Measurements from ENCODE around the gene USP34.
"Not testable (repeated sequence)": the region's sequence is repeated elsewhere in the genome, so short reads cannot be mapped to it uniquely, and the experiment has no call there.

Gene USP34

DNA sequence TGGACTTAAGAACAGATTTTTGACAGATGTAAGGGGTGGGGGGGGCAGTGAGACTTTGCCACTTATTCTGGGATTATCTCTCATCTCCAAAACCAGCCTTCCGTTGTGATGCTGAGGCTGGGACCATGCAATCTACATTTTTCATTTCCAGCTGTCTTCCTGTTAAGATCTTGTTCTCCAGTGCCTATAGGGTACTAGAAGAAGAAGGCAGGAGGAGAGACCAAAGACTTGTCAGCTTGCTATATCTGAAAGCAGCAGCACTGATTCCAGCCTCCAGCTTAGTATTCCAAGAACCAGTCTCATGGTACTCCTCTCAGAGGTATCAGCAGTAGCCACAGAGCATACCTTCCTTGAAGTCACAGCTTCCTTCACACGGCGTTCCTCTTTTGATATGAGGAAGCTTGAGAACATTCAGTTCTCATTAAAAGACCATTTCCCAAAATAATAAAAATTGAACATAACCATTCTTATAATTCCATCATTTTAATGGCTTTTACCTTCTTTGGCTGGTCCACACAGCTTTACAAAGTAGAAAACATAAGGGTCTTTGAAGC lies 49.8 kb downstream of the USP34 start:
- DNase-seq, result no peak

DNA sequence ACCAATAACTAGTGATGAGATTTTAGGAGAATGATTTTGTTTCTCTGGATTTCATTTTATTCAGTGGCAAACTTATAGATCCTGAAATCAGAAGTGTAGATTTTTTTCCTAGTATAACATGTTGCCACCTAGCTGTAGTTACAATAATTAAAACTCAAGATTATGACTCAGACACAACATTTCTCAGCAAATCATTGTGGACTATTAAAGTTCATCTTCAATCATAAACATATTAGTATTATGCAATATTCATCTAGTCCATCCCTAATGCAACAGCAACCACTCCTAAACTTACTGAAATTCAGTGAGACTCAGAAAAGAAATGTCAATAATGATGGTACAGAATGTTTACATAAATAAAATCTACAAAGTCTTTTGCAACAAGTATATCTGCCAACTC lies 51.3 kb downstream of the USP34 start:
- no peak for DNase-seq

DNA sequence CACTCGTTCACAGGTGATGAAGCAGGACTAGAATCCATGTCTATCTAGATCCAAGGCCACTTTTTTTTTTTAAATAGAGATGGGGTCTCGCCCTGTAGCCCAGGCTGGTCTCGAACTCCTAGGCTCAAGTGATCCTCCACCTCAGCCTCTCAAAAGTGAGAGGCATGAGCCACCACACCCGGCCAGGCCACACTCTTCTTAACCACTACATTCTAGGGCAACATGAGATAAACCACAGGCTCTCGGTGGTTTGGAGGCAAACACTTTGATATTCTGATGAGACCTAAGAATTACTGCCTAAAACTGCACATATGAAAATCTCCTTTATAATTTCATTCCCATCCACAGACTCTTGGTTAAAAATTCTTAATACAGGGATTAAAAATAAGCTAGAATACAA lies 51.8 kb downstream of the USP34 start:
- no peak for DNase-seq

DNA sequence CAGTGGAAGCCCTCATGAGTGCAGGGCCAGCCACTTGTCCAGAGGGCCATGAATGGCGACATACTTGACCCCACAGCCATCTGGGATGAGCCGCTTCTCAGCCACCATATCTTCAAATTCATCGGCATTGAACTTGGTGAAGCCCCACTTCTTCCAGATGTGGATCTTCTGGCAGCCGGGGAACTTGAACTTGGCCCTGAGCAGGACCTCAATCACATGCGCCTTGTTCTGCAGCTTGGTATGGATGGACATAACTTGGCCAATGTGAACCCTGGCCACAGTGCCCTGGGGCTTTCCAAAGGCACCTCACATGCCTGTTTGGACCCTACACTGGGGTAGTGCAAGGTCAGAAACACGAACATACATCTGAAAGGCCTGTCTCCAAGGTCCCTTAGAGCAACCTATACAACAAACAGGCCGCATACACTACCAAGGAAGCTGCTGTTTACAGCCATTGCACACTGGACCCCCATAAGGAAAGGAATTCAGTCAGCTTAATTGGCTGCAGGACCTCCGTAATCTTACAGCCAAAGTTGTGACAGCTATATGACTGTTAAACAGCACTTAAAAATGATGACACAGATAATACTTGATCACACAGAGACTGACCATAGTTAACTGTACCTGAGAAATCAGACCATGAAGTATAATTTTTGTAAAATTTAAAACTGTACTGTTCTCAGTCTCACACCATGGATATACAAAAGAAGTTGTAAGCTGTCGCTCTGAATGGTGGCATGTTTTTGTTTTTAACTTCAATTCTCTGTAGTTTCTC lies 53.8 kb downstream of the USP34 start:
- no peak for DNase-seq

DNA sequence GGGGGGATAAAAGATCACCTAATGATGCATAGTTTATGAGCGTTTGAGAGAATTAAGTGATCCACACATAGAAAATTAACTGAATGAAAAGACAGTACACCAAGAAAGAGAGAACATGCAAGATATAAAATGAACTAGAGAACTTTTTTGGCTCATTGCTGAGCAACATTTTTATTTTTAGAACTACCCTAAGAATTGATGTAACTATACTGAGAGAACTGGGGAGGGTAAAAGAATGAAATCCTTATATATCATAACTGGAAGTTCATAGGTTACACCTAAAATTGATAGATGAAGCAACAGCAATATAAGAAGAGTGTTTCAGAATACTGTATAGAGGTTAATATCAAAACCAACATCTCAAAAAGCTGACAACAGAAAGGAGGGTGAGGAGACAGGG lies 55.6 kb downstream of the USP34 start:
- DNase-seq, result no peak

DNA sequence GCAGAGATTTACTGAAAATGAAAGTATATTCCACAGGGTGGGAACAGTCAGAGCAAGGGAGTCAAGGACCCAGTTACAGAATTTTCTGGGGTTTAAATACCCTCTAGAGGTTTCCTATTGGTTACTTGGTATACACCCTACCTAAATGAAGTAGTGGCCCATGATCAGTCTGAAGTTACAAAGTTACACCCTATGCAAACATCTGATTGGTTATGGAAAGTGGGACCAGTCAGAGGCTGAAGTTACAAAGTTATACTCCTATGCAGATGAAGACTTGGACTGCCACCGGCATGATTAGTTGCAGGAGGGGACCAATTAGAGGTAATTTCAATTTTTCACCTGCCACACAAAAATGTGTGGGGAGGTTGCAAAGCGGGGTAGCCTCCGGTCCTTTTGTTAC lies 56.2 kb downstream of the USP34 start:
- no peak for DNase-seq

DNA sequence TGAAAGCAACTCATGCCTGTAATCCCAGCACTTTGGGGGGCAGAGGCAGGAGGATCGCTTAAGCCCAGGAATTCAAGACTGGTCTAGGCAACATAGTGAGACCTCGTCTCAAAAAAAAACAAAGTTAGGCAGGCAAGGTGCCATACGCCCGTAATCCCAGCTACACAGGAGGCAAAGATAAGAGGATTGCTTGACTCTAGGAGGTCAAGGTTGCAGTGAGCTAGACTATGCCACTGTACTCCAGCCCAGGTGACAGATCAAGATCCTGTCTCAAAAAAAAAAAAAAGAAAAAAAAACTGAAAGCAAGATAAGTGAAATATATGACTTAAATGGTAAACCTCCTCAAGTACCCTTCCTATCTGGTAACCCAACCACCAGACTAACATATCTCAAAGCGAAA lies 59.8 kb downstream of the USP34 start:
- no peak for DNase-seq

DNA sequence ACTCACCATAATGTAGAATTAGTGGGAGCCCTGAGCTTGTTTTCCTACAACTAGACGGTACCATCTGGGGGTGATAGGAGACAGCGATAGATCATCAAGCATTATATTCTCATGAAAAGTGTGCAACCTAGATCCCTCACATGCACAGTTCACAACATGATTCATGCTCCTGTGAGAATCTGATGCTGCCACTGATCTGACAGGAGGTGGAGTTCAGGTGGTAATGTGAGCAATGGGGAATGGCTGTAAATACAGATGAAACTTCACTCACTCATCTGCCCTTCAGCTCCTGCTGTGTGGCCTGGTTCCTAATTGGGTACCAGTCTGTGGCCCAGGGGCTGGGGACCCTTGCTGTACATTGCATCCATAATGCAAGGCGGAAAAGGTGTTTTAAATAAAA lies 60.7 kb downstream of the USP34 start:
- DNase-seq, result no peak

DNA sequence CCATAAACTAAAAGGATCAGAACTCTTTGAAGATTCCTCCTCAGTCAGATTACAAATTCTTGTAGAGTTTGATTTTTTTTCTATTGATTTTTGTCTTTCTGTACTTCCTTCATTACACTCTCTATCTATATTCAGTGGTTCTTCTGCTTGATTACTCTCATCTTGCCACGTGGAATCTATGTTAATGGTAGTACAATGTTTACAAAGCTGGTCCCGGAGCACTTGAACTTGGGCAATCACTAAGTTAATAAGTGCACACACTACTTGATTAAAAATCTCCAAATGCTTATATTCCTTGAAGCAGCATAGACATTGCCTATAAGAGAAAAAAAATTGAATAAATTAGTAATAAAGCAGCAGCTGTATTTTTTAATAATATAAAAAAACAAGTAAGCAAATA lies 65.1 kb downstream of the USP34 start:
- no peak for DNase-seq

DNA sequence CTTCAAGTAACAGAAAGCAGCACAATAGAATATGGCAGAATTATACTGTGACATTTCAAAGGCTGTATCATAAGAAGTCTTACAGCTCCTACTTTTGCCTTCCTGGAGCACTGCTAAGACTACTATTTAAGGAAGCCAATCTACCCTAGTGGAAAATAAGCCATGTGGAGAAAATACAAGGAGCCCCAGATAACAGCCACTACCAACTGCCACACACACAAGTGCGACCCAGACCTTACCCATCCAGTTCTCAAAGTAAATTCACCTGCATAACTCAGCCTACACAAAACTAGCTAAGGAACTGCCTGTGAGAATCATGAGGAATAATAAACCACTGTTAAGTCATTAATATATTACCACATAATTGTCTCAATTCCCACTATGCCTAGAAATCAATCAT lies 66.4 kb downstream of the USP34 start:
- no peak for DNase-seq

DNA sequence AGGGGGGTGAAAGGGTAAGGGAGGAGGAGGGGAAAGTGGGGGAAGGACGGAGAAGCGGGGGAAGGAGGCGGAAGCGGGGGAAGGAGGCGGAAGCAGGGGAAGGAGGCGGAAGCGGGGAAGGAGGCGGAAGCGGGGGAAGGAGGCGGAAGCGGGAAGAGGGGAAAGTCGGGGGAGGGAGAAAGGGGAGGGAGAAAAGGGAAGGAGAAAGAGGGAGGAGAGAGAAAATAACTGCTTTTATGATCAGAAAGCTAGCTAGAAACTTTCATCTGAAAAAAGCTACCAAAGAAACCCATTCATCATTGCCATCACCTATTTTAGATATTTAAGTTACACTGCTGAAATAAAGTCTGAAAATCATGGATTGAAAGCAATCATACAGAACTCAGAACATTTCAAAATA lies 72.5 kb downstream of the USP34 start:
- DNase-seq, result no peak

DNA sequence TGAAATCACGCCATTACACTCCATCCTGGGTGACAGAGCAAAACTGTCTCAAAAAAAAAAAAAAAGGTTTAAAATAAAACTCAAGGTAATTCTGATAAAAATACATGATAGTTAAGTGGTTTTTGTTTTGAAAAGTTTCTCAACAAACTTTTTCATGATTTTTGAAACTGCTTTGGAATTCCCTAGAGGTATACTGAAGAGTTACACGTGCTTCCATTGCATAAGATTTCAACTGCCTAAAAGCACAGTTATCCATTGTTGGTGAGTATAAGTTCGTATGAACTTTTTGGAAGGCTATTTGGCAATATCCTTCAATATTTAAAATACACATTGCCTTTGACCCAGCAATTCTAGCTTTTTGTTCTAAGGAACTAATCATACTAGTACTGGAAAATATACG lies 74.9 kb downstream of the USP34 start:
- DNase-seq, result no peak

DNA sequence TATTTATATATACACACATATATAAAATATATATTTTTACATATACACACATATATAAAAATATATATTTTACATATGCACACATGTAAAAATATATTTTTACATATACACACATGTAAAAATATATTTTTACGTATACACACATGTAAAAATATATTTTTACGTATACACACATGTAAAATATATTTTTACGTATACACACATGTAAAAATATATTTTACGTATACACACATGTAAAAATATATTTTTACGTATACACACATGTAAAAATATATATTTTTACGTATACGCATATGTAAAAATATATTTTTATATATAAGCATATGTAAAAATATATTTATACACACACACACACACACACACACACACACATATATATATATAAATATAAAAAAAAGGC lies 83.3 kb downstream of the USP34 start:
- DNase-seq, result not testable (repeated sequence)

DNA sequence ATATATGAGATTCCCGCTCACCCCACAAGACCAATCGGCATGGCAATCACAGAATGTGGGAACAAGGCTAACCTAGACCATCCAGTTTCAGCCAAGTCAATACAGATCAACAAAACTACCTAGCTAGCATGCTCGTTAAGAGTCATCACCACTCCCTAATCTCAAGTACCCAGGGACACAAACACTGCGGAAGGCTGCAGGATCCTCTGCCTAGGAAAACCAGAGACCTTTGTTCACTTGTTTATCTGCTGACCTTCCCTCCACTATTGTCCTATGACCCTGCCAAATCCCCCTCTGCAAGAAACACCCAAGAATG lies 90.0 kb downstream of the USP34 start:
- DNase-seq, result not testable (repeated sequence)

DNA sequence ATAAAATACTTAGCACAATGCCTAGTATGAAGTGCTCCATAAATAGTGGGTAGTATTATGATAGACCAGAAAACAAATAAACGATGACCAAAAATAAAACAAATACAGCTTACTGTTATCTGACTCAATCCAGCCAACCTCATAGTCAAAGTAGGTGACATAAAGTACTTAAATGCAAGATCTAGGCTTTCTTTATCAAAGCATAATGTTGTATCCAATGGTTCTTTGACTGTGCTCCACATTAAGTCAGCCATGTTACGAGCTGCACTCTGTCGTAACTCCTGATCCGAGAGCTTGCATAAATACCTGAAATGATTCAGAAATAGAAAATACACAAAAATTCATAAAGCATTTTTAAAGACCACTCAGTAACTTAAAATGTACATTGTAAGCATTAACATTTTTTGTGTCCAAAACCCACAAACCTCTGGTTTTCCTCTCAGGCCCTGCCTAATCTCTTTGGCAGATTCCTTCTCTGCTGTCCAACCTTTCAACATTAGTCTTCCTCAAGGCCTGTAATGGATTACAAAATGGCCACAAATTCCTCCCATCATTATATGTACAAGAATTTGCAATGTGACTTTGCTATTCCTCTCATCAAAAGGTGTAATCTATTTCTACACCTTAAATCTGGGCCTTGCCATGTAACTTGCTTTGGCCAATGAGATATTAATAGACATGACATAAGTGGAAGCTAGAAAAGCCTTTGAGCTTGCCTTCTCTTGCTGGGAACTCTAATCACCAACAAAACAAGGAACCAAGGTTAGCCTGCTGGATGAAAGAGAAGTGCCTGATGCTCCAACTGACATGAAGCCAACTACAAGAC lies 90.6 kb downstream of the USP34 start:
- DNase-seq, result no peak

DNA sequence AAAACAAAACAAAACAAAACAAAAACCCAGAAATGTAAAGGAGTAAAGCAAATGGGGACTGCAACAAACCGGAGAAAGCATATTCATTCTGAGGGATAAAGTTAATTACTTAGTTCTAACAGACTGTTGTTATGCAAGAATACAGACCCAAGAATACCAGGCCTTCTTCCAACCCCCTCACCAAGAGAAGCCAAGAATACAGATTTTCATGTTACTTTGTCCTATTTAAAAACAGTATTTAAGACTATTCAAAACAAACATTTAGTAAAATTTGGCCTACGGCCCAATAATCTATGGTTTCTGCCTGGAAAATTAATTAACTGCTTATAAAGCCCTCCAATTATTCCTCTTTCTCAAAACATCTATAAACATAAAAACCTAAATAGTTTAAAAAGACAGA lies 91.4 kb downstream of the USP34 start:
- DNase-seq, result no peak

DNA sequence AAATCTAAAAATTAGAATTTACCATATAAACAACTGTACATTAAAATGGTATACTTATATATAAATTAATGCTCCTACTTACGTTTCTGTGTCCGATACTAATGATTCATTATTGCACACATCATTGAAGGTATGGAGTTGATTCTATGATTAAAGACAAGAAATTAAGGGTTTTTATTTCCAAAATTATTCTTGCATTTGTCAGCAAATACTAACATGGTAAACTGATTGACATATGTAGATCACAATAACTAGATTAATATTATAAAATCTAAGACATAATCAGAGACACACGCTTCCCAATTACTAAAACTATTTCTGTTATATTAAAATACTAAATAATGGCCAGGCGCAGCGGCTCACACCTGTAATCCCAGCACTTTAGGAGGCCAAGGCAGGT lies 92.6 kb downstream of the USP34 start:
- DNase-seq, result no peak

DNA sequence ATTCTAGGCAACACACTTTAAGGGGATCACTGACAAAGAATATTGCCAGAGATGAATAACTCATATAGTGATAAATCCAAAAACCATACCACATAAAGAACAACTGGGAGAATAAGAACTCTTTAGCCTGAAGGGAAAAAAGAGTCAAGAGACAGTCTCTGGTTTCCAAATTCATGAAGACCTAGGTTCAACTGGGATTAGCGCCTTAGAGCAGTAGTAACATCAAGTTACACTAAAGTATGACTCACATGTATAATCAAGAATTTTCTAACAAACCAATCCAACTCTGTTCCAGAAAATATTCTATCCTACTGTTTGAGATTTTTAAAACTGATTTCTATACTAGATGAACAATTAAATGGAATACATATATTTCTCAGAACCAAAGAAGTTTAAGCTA lies 93.8 kb downstream of the USP34 start:
- DNase-seq, result no peak

DNA sequence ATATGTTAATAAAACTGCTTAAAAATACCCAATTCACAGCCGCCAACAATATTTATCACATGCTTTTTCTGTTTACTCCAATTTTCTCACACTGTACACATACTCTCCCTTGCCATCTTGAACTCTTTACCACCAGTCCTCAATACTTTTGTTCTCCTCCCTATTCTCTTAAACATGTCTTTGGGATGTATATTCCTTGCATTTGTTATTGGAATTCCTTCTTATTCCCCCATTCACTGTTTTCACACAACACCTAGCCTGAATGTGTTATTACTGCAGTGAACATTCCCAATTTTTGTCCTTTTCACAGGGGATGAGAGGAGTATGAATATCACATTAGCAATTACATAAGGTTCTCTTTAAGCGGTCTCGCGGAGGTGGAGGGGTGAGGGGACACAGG lies 94.7 kb downstream of the USP34 start:
- no peak for DNase-seq

DNA sequence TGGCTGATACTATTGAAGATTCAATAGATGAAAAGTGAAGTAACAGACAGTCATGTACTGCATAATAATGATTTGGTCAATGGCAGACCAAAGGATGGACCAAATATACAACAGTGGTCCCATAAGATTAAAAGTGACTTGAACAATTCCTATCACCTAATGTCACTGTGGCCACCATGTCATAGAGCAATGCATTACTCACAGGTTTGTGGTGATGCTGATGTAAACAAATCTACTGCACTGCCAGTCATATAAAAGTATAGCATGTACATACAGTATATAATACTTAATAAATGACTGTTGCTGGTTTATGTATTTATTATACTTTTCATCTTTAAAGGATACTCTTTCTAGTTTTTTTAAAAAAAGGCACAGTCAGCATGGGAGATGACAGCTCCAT lies 99.9 kb downstream of the USP34 start:
- no peak for DNase-seq

DNA sequence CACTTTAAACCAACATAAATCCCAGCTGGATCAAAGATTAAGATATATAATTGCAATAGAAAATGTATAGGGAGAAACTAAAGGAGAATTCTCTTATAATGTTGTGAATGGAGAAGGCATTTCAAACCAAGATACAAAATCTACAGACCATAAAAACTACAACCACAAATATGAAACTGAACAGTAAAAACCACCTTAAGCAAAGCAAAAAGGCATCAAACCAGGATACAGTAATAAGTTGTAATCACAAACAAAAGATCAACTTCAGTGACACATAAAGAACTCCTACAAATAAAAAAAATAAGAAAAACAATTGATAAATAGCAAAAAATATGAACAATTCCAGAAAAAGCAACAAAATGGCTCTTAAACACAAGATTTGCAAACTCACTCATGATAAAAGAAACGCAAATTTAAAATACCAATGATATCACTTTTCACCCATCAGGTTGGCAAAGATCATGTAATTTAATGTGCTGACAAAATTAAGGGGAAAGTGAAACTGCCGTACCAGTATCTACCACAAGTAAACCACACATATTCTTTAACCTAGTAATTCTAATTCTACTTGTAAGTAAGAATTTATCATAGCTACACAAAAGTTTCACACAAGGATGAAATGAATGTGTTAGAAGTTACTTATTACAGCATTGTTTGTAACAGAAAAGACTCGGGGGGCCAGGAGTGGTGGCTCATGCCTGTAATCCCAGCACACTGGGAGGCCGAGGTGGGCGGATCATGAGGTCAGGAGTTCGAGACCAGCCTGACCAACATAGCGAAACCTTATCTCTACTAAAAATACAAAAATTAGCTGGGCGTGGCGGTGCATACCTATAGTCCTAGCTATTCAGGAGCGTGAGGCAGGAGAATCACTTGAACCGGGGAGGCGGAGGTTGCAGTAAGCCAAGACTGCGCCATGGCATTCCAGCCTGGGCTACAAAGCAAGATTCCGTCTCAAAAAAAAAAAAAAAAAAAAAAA lies 101.9 kb downstream of the USP34 start:
- no peak for DNase-seq

DNA sequence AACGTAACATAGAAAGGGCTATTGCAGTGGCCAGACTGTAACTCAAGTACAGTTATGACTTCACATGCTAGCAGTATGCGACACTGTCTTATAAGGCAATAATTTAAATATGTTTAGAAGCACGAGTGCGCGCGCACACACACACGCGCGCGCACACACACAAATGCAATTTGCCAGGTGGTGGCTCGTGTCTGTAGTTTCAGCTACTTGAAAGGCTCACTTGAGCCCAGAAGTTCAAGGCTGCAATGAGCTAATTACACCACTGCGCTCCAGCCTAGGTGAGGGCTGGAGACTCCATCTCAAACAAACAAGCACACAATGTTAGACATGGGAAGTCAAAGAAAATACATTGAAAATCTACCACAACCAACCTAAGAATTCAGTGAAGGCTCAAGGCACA lies 103.7 kb downstream of the USP34 start:
- no peak for DNase-seq

DNA sequence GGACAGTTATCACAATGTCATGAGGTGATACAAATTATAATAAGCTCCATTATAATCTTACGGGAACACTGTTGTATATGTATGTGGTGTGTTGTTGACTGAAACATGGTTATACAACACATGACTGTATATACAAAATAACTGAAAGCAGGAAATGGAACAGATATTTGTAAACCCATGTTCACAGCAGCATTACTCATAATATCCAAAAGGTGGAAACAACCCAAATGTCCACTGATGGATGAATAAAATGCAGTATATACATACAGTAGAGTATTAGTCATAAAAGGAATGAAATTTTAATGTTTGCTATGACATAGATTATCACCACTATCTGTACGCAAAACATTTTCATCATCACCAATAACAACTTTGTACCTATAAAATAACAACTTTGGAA lies 107.3 kb downstream of the USP34 start:
- no peak for DNase-seq
